K562 (cell line): ENCODE results near the gene AMBRA1. TPM values are rescaled to one million over a fixed set of nuclear protein-coding genes. Genes with fewer than 3 reads are reported as not detected.

Experiments used
- ARHGAP35 ChIP-seq: fragments of 450-650 bp; IDR thresholded peaks from 2 replicates; pipeline ENCODE4 v1.6.1; 2018; ENCODE audit not compliant: partially characterized antibody
- ARID2 ChIP-seq: fragments of 450-650 bp; IDR thresholded peaks from 2 replicates; pipeline ENCODE4 v1.6.1; 2017; ENCODE audit warnings: antibody characterized with exemption, mild to moderate bottlenecking
- BCL6 ChIP-seq: fragments of 250-450 bp; sonication (Bioruptor Pico); IDR thresholded peaks from 2 replicates; pipeline ENCODE4 v1.4.0; 2020
- ETV5 ChIP-seq: sonication (generic); formaldehyde crosslinking; IDR thresholded peaks from 2 replicates; pipeline ENCODE4 v1.4.0; 2020; ENCODE audit warnings: low read depth, mild to moderate bottlenecking, missing genetic modification reagents
- HCFC1 ChIP-seq: IDR thresholded peaks from 2 replicates; pipeline ENCODE4 v1.6.1; 2012; ENCODE audit warnings: low read depth, low read length, improper control_type of control experiment
- HNRNPH1 ChIP-seq: fragments of 200-400 bp; formaldehyde crosslinking; optimal IDR thresholded peaks from 2 replicates; pipeline ENCODE3; 2017; ENCODE audit warnings: low read depth, mild to moderate bottlenecking, low read length, moderate library complexity
- MAFG ChIP-seq: fragments of 450-650 bp; conservative IDR thresholded peaks from 2 replicates; pipeline ENCODE4 v1.6.1; 2016; ENCODE audit warnings: missing genetic modification characterization, missing compliant biosample characterization
- POLR2H ChIP-seq: IDR thresholded peaks from 2 replicates; pipeline ENCODE4 v1.6.1; 2016; ENCODE audit warnings: missing genetic modification characterization, low read depth, mild to moderate bottlenecking, control low read depth, missing compliant biosample characterization, moderate library complexity
- PTBP1 ChIP-seq: fragments of 200-400 bp; formaldehyde crosslinking; IDR thresholded peaks from 2 replicates; pipeline ENCODE4 v1.6.1; 2017; ENCODE audit warnings: low read depth, low read length
- SMAD1 ChIP-seq: fragments of 150-350 bp; IDR thresholded peaks from 2 replicates; pipeline ENCODE4 v1.6.1; 2014; ENCODE audit warnings: low read length, low read depth; ENCODE audit not compliant: partially characterized antibody
- SMARCC2 ChIP-seq: fragments of 450-650 bp; IDR thresholded peaks from 2 replicates; pipeline ENCODE4 v1.6.1; 2017; ENCODE audit warnings: antibody characterized with exemption, moderate library complexity, mild to moderate bottlenecking, low read depth
- ZNF717 ChIP-seq: fragments of 250-450 bp; sonication (Bioruptor Pico); IDR thresholded peaks from 2 replicates; pipeline ENCODE4 v1.5.0; 2021
- polyA plus RNA-seq, 8 experiments: library from polyadenylated mRNA; depleted of rRNA in 4 of 8; stranded (reverse) in 5 of 8; unstranded in 3 of 8; fragments of >200 nt; fragmentation: Nextera tagmentation in 2 of 8; fragmentation: Illumina TruSeq in 1 of 8; extraction: Ambion mirVana in 2 of 8; extraction: Trizol in 1 of 8; gene quantifications; 2 replicates each; pipeline versions ENCODE4 v1.2.1 to v1.2.3, GENCODE V29; 2011 to 2014; ENCODE audit warnings: inconsistent platforms in 1 of 8, missing spikeins in 1 of 8
- total RNA-seq, 7 experiments: library from RNA; depleted of rRNA in 6 of 7; stranded (reverse); fragments of >200 nt in 6 of 7; fragmentation: Illumina TruSeq in 2 of 7; extraction: Trizol in 2 of 7; gene quantifications; 2 replicates each; pipeline versions ENCODE4 v1.2.1 to v1.2.3, GENCODE V29; 2011 to 2021; ENCODE audit warnings: low replicate concordance in 1 of 7
- TF ChIP-seq, protein P1 (sequence below), 2 experiments: fragments of 450-650 bp; formaldehyde crosslinking in 1 of 2; IDR thresholded peaks; 2 replicates each; pipeline versions ENCODE4 v1.4.0 to v1.6.1; 2014 to 2020; ENCODE audit warnings: mild to moderate bottlenecking in 2 of 2, borderline replicate concordance in 1 of 2, low read depth in 1 of 2
- TF ChIP-seq, protein P2 (sequence below): sonication (generic); formaldehyde crosslinking; IDR thresholded peaks from 2 replicates; pipeline ENCODE4 v1.8.1; 2023; ENCODE audit warnings: mild to moderate bottlenecking, missing genetic modification reagents
- TF ChIP-seq, protein P3 (sequence below): fragments of 250-450 bp; sonication (Bioruptor Pico); IDR thresholded peaks from 2 replicates; pipeline ENCODE4 v1.8.0; 2021; ENCODE audit warnings: mild to moderate bottlenecking, moderate library complexity
- TF ChIP-seq, protein P4 (sequence below): fragments of 250-450 bp; sonication (Bioruptor Pico); IDR thresholded peaks from 2 replicates; pipeline ENCODE4 v1.8.0; 2022; ENCODE audit warnings: moderate library complexity, mild to moderate bottlenecking, inconsistent platforms

The AMBRA1 gene
- total and polyA plus RNA-seq, 9 of the 15 experiments (the other 6 are each of a cell fraction or from before 2014, with no cell fraction given): 0.15 to 24.5 (median 13.0) TPM

DNA sequence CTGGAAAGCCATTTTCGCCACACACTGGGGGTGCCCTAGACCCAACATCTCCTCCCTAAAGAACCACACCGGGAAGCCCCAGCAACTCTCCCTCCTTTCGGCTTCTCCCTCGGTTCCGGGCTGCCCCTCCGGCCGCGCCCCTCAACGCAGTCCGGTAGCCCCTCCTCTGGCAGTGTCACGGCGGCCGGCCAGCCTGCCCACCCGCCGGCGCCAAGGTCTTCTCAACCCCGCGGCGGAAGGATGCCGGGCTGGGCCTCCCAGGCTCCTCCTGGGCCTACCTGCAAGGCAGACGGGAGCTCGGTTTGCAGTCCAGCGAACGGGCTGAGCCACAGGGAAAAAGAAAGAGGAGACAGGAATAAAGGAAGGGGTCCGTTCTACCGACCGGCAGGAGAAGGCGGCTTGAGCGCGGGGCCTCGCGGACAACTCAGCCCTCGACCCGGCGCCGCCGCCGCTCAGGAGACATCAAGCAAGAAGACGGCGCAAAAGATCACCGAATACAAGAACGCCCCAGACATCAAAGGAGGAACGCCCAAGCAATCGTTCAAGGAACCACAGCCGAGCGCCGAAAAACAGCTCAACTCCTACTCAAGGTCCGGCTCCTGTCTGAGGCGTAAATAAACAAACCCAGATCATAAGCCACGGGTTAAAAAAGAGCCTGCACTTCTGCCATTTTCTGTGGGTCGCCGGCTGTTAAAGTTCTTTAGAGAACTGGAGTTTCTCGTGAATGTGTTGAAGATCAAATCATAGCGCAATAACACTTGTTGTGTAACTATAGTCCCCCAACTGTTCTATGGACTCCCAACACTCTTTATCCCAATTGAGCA, at the start of gene AMBRA1 (continued):
- TF ChIP-seq, protein P1, sequence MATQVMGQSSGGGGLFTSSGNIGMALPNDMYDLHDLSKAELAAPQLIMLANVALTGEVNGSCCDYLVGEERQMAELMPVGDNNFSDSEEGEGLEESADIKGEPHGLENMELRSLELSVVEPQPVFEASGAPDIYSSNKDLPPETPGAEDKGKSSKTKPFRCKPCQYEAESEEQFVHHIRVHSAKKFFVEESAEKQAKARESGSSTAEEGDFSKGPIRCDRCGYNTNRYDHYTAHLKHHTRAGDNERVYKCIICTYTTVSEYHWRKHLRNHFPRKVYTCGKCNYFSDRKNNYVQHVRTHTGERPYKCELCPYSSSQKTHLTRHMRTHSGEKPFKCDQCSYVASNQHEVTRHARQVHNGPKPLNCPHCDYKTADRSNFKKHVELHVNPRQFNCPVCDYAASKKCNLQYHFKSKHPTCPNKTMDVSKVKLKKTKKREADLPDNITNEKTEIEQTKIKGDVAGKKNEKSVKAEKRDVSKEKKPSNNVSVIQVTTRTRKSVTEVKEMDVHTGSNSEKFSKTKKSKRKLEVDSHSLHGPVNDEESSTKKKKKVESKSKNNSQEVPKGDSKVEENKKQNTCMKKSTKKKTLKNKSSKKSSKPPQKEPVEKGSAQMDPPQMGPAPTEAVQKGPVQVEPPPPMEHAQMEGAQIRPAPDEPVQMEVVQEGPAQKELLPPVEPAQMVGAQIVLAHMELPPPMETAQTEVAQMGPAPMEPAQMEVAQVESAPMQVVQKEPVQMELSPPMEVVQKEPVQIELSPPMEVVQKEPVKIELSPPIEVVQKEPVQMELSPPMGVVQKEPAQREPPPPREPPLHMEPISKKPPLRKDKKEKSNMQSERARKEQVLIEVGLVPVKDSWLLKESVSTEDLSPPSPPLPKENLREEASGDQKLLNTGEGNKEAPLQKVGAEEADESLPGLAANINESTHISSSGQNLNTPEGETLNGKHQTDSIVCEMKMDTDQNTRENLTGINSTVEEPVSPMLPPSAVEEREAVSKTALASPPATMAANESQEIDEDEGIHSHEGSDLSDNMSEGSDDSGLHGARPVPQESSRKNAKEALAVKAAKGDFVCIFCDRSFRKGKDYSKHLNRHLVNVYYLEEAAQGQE (IDR thresholded peaks at IDR 0.05; ENCODE audit: borderline replicate concordance): peak; percentile 99
- TF ChIP-seq, protein P1 (CRISPR knock-in tag; IDR thresholded peaks at IDR 0.05; ENCODE audit: low read depth): no peak
- TF ChIP-seq MAFG (no peak), ARID2 (no peak), ETV5 (no peak; the same call in 1 of the 2 replicates), SMARCC2 (0 out of 2 replicates have a peak, but pooled peaks have one; percentile 35), ARHGAP35 (no peak), POLR2H (tag) (0 out of 2 replicates have a peak, but pooled peaks have one; percentile 59), ZNF717 (CRISPR knock-in tag) (no peak), HNRNPH1 (no peak), SMAD1 (no peak), PTBP1 (no peak), HCFC1 (peak; percentile 85), BCL6 (no peak)
- TF ChIP-seq, protein P2, sequence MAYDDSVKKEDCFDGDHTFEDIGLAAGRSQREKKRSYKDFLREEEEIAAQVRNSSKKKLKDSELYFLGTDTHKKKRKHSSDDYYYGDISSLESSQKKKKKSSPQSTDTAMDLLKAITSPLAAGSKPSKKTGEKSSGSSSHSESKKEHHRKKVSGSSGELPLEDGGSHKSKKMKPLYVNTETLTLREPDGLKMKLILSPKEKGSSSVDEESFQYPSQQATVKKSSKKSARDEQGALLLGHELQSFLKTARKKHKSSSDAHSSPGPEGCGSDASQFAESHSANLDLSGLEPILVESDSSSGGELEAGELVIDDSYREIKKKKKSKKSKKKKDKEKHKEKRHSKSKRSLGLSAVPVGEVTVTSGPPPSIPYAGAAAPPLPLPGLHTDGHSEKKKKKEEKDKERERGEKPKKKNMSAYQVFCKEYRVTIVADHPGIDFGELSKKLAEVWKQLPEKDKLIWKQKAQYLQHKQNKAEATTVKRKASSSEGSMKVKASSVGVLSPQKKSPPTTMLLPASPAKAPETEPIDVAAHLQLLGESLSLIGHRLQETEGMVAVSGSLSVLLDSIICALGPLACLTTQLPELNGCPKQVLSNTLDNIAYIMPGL: no peak
- TF ChIP-seq, protein P3, sequence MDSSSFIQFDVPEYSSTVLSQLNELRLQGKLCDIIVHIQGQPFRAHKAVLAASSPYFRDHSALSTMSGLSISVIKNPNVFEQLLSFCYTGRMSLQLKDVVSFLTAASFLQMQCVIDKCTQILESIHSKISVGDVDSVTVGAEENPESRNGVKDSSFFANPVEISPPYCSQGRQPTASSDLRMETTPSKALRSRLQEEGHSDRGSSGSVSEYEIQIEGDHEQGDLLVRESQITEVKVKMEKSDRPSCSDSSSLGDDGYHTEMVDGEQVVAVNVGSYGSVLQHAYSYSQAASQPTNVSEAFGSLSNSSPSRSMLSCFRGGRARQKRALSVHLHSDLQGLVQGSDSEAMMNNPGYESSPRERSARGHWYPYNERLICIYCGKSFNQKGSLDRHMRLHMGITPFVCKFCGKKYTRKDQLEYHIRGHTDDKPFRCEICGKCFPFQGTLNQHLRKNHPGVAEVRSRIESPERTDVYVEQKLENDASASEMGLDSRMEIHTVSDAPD: no peak
- TF ChIP-seq, protein P4, sequence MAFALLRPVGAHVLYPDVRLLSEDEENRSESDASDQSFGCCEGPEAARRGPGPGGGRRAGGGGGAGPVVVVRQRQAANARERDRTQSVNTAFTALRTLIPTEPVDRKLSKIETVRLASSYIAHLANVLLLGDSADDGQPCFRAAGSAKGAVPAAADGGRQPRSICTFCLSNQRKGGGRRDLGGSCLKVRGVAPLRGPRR: no peak
